ENCODE data around the gene TMEM266.

TMEM266 gene

GRCh38 chr15:76070192-76070591, 10.4 kb downstream of the TMEM266 start:
- Histone ChIP-seq H3K4me2 (ENCODE audit: low read depth, low read length) (no peak overlapping the region), H3F3A (ENCODE audit: insufficient read depth, low read length) (no peaks in the 10 kb centered on the region), H3K36me3 (replicated peaks; ENCODE audit: insufficient read depth, low read length) (no peaks in the 10 kb centered on the region), H3K9ac (ENCODE audit: low read length) (no peak overlapping the region), H3K4me1 (ENCODE audit: low read length) (no peaks in the 10 kb centered on the region), H3K27me3 (replicated peaks; ENCODE audit: insufficient read depth, low read length) (no peaks in the 10 kb centered on the region), H3K79me2 (ENCODE audit: low read length) (no peaks in the 10 kb centered on the region), H3K4me3 (ENCODE audit: low read length) (no peak overlapping the region), H3K9me3 (replicated peaks; ENCODE audit: insufficient read depth, low read length) (no peaks in the 10 kb centered on the region), H3K27ac (ENCODE audit: low read length) (no peak overlapping the region), H3K9me2 (replicated peaks; ENCODE audit: insufficient read depth, low read length) (no peaks in the 10 kb centered on the region), H4K20me1 (ENCODE audit: insufficient read depth, low read length) (no peaks in the 10 kb centered on the region), H2AFZ (ENCODE audit: low read length) (no peak overlapping the region)
- no peak for TF ChIP-seq CTCF (IDR thresholded peaks at IDR 0.05; ENCODE audit: low read length)
- TF ChIP-seq EZH2 (optimal IDR thresholded peaks at IDR 0.05; ENCODE audit: low read depth, low read length), result no peak
- TF ChIP-seq EZH2phosphoT487 (IDR thresholded peaks at IDR 0.05; ENCODE audit: low read length), result no peak
- no peak for DNase-seq

- H3K36me3 ChIP-seq (replicated peaks; ENCODE audit: insufficient read depth, low read length), result no peaks in the 10 kb centered on the region
- H3K27ac ChIP-seq (ENCODE audit: low read length), result no peak overlapping the region
- DNase-seq, result no peak
- TF ChIP-seq EZH2 (optimal IDR thresholded peaks at IDR 0.05; ENCODE audit: low read depth, low read length), result no peak
- TF ChIP-seq EZH2phosphoT487 (IDR thresholded peaks at IDR 0.05; ENCODE audit: low read length), result no peak
- no peak for TF ChIP-seq CTCF (IDR thresholded peaks at IDR 0.05; ENCODE audit: low read length)
- H3K4me3 ChIP-seq (ENCODE audit: low read length), result no peak overlapping the region
- no peaks in the 10 kb centered on the region for H3K4me1 ChIP-seq (ENCODE audit: low read length)
- no peaks in the 10 kb centered on the region for H3K27me3 ChIP-seq (replicated peaks; ENCODE audit: insufficient read depth, low read length)
- H3K79me2 ChIP-seq (ENCODE audit: low read length), result no peaks in the 10 kb centered on the region
- no peaks in the 10 kb centered on the region for H4K20me1 ChIP-seq (ENCODE audit: insufficient read depth, low read length)
- H3K9ac ChIP-seq (ENCODE audit: low read length), result no peak overlapping the region
- H3K4me2 ChIP-seq (ENCODE audit: low read depth, low read length), result no peak overlapping the region
- H2AFZ ChIP-seq (ENCODE audit: low read length), result no peak overlapping the region
- H3K9me3 ChIP-seq (replicated peaks; ENCODE audit: insufficient read depth, low read length), result no peaks in the 10 kb centered on the region
- H3K9me2 ChIP-seq (replicated peaks; ENCODE audit: insufficient read depth, low read length), result no peaks in the 10 kb centered on the region
- H3F3A ChIP-seq (ENCODE audit: insufficient read depth, low read length), result no peaks in the 10 kb centered on the region
Observed at GRCh38 chr15:76070921-76071635, 11.3 kb downstream of the TMEM266 start.

GRCh38 chr15:76071806-76072205, 12.0 kb downstream of the TMEM266 start:
- Histone ChIP-seq H3K9ac (ENCODE audit: low read length) (no peak overlapping the region), H2AFZ (ENCODE audit: low read length) (no peak overlapping the region), H3K27ac (ENCODE audit: low read length) (no peak overlapping the region), H3K79me2 (ENCODE audit: low read length) (no peaks in the 10 kb centered on the region), H3K4me3 (ENCODE audit: low read length) (no peak overlapping the region), H3K4me1 (ENCODE audit: low read length) (no peaks in the 10 kb centered on the region), H3K9me2 (replicated peaks; ENCODE audit: insufficient read depth, low read length) (no peaks in the 10 kb centered on the region), H3K27me3 (replicated peaks; ENCODE audit: insufficient read depth, low read length) (no peaks in the 10 kb centered on the region), H3K36me3 (replicated peaks; ENCODE audit: insufficient read depth, low read length) (no peaks in the 10 kb centered on the region), H3F3A (ENCODE audit: insufficient read depth, low read length) (no peaks in the 10 kb centered on the region), H3K4me2 (ENCODE audit: low read depth, low read length) (no peak overlapping the region), H4K20me1 (ENCODE audit: insufficient read depth, low read length) (no peaks in the 10 kb centered on the region), H3K9me3 (replicated peaks; ENCODE audit: insufficient read depth, low read length) (no peaks in the 10 kb centered on the region)
- TF ChIP-seq CTCF (IDR thresholded peaks at IDR 0.05; ENCODE audit: low read length) (no peak), EZH2phosphoT487 (IDR thresholded peaks at IDR 0.05; ENCODE audit: low read length) (no peak), EZH2 (optimal IDR thresholded peaks at IDR 0.05; ENCODE audit: low read depth, low read length) (no peak)
- no peak for DNase-seq

Data from MM.1S (cell line).